HCT116 (cell line): ENCODE results near the gene MTM1. TPM values are rescaled to one million over a fixed set of nuclear protein-coding genes. Genes with fewer than 3 reads are reported as not detected.

Experiments used
- ATAC-seq: fragments of 200-7000 bp; cut with Tn5 transposase; 2 replicates; pipeline ENCODE4 v1.9.1; 2020; ENCODE audit warnings: mild to moderate bottlenecking, moderate library complexity
- BruUV-seq: library from RNA; stranded (reverse); fragments of 400-500 nt; replicated peaks from 2 replicates; lab custom pipeline; 2021; lab: Mats Ljungman, UMichigan
- CTCF ChIA-PET: fragments of 300-600 bp; sonication (Branson Sonifier 250); formaldehyde crosslinking; loops from one replicate; lab custom pipeline; 2021; ENCODE audit warnings: antibody characterized with exemption; lab: Charles Lee
- POLR2A ChIA-PET: fragments of 300-600, 350-600 bp; sonication (Branson Sonifier 250); formaldehyde crosslinking; loops from one replicate; lab custom pipeline; 2021; ENCODE audit warnings: antibody characterized with exemption; lab: Charles Lee
- RAD21 ChIA-PET, 2 experiments: fragments of 300-600 bp; sonication (Branson Sonifier 250); formaldehyde crosslinking; loops; one replicate each; lab custom pipeline; 2023; ENCODE audit warnings: low total read pairs in 2 of 2; ENCODE audit not compliant: uncharacterized antibody in 2 of 2, unreplicated experiment in 2 of 2, low non-redundant PET in 1 of 2; lab: Charles Lee
- DNase-seq: peaks from one replicate; pipeline ENCODE4 v3.0.0-alpha.2; 2010; ENCODE audit warnings: low read depth, low spot score
- H2AFZ ChIP-seq: fragments of 200-600 bp; shearing (Covaris generic), sonication (generic); 2 replicates; pipeline ENCODE4 v1.6.1; 2017; ENCODE audit warnings: low read depth, mixed run types, mixed read lengths, antibody characterized with exemption, low read length; ENCODE audit not compliant: poor library complexity, severe bottlenecking
- H3K27ac ChIP-seq: 2 replicates; pipeline ENCODE4 v1.5.1; 2012; ENCODE audit warnings: low read depth, low read length
- H3K27me3 ChIP-seq: fragments of 200-600 bp; sonication (generic); 2 replicates; pipeline ENCODE4 v1.6.1; 2016; ENCODE audit warnings: mixed run types, low read length, mixed read lengths; ENCODE audit not compliant: insufficient read depth
- H3K36me3 ChIP-seq, 2 experiments: fragments of 200-500 bp in 1 of 2; fragments of 200-600 bp in 1 of 2; sonication (Bioruptor generic) in 1 of 2; sonication (generic) in 1 of 2; 2 replicates each; pipeline versions ENCODE4 v1.5.1 to v1.6.1; 2014 to 2016; ENCODE audit warnings: low read length in 2 of 2, inconsistent platforms in 1 of 2, mixed read lengths in 1 of 2, mixed run types in 1 of 2; ENCODE audit not compliant: insufficient read depth in 2 of 2, control insufficient read depth in 1 of 2
- H3K4me1 ChIP-seq, 2 experiments: fragments of 200-600 bp in 1 of 2; sonication (generic) in 1 of 2; 2 replicates each; pipeline versions ENCODE4 v1.5.1 to v1.6.1; 2012 to 2017; ENCODE audit warnings: low read length in 2 of 2, inconsistent platforms in 1 of 2, mild to moderate bottlenecking in 1 of 2, mixed read lengths in 1 of 2, mixed run types in 1 of 2, moderate library complexity in 1 of 2; ENCODE audit not compliant: insufficient read depth in 2 of 2, control insufficient read depth in 1 of 2
- H3K4me2 ChIP-seq: fragments of 200-600 bp; sonication (generic); 2 replicates; pipeline ENCODE4 v1.6.1; 2017; ENCODE audit warnings: mixed run types, low read length, mixed read lengths
- H3K4me3 ChIP-seq, 2 experiments: fragments of 200-600 bp in 1 of 2; sonication (generic) in 1 of 2; replicated peaks in 1 of 2; 2 replicates each; pipeline ENCODE4 v1.5.1; 2011 to 2016; ENCODE audit warnings: low read length in 2 of 2, control low read depth in 1 of 2, low read depth in 1 of 2, mild to moderate bottlenecking in 1 of 2, mixed read lengths in 1 of 2, mixed run types in 1 of 2
- H3K79me2 ChIP-seq: fragments of 200-600 bp; sonication (generic); 2 replicates; pipeline ENCODE4 v1.6.1; 2017; ENCODE audit warnings: mild to moderate bottlenecking, mixed run types, low read length, moderate library complexity, mixed read lengths; ENCODE audit not compliant: insufficient read depth
- H3K9ac ChIP-seq: fragments of 200-600 bp; sonication (generic); 2 replicates; pipeline ENCODE4 v1.6.1; 2016; ENCODE audit warnings: low read length, mixed read lengths
- H3K9me2 ChIP-seq: fragments of 200-600 bp; sonication (generic), shearing (Covaris generic); 2 replicates; pipeline ENCODE4 v1.6.1; 2017; ENCODE audit warnings: mixed run types, mild to moderate bottlenecking, moderate library complexity; ENCODE audit not compliant: insufficient read depth
- H3K9me3 ChIP-seq, 2 experiments: fragments of 200-500 bp in 1 of 2; fragments of 200-600 bp in 1 of 2; sonication (Bioruptor generic) in 1 of 2; sonication (generic) in 1 of 2; 2 replicates each; pipeline ENCODE4 v1.6.1; 2014 to 2017; ENCODE audit warnings: low read length in 2 of 2, mixed read lengths in 2 of 2, inconsistent platforms in 1 of 2, low read depth in 1 of 2, mild to moderate bottlenecking in 1 of 2, mixed run types in 1 of 2, moderate library complexity in 1 of 2; ENCODE audit not compliant: control insufficient read depth in 1 of 2, insufficient read depth in 1 of 2
- H4K20me1 ChIP-seq: fragments of 200-600 bp; sonication (generic), shearing (Covaris generic); 2 replicates; pipeline ENCODE4 v1.6.1; 2017; ENCODE audit warnings: mixed run types, mild to moderate bottlenecking, moderate library complexity; ENCODE audit not compliant: insufficient read depth
- ATF3 ChIP-seq: IDR thresholded peaks from 2 replicates; pipeline ENCODE4 v1.6.1; 2012
- CEBPB ChIP-seq: IDR thresholded peaks from 2 replicates; pipeline ENCODE4 v1.6.1; 2012; ENCODE audit warnings: low read depth
- EGR1 ChIP-seq: IDR thresholded peaks from 2 replicates; pipeline ENCODE4 v1.6.1; 2012; ENCODE audit warnings: low read depth
- ELF1 ChIP-seq: IDR thresholded peaks from 2 replicates; pipeline ENCODE4 v1.6.1; 2012; ENCODE audit warnings: low read depth, borderline replicate concordance
- EZH2phosphoT487 ChIP-seq: fragments of 200-600 bp; IDR thresholded peaks from 2 replicates; pipeline ENCODE4 v1.6.1; 2018; ENCODE audit warnings: antibody characterized with exemption, borderline replicate concordance
- JUND ChIP-seq: IDR thresholded peaks from 2 replicates; pipeline ENCODE4 v1.6.1; 2012
- POLR2AphosphoS5 ChIP-seq: IDR thresholded peaks from 2 replicates; pipeline ENCODE4 v1.6.1; 2011; ENCODE audit warnings: mild to moderate bottlenecking, low read depth, low read length, moderate library complexity
- SIN3A ChIP-seq: IDR thresholded peaks from 2 replicates; pipeline ENCODE4 v1.6.1; 2012; ENCODE audit warnings: low read depth
- SRF ChIP-seq: IDR thresholded peaks from 2 replicates; pipeline ENCODE4 v1.6.1; 2012; ENCODE audit warnings: low read depth
- YY1 ChIP-seq: IDR thresholded peaks from 2 replicates; pipeline ENCODE4 v1.6.1; 2011; ENCODE audit warnings: low read length, low read depth, moderate library complexity, mild to moderate bottlenecking; ENCODE audit not compliant: insufficient replicate concordance; ENCODE audit errors: extremely low read depth
- ZBTB33 ChIP-seq: IDR thresholded peaks from 2 replicates; pipeline ENCODE4 v1.6.1; 2011; ENCODE audit warnings: mild to moderate bottlenecking, low read length, moderate library complexity; ENCODE audit not compliant: insufficient replicate concordance; ENCODE audit errors: extremely low read depth
- ZFX ChIP-seq: fragments of 450-650 bp; IDR thresholded peaks from 2 replicates; pipeline ENCODE4 v1.6.1; 2017
- ZNF274 ChIP-seq: fragments of 200-500 bp; sonication (Bioruptor generic); IDR thresholded peaks from 2 replicates; pipeline ENCODE4 v1.6.1; 2014; ENCODE audit warnings: mild to moderate bottlenecking, low read depth, low read length, inconsistent platforms
- intact Hi-C: fragments of 100-400 bp; cut with micrococcal nuclease; formaldehyde crosslinking; loops from 2 replicates; pipeline ENCODE4 v1.10.0; 2022
- total RNA-seq: library from RNA; stranded (reverse); gene quantifications from one replicate; pipeline ENCODE4 v1.2.1, GENCODE V29; 2021; ENCODE audit not compliant: unreplicated experiment

MTM1 gene
- total RNA-seq, 1 experiment from 2014 or later = 6.5 TPM

- ATAC-seq = no peak
- no TSS peak for BruUV-seq
- Histone ChIP-seq H4K20me1 (no peaks in the 10 kb centered on the region), H3K79me2 (no peaks in the 10 kb centered on the region), H3K9ac (no peak overlapping the region), H2AFZ (no peak overlapping the region), H3K36me3 (no peaks in the 10 kb centered on the region), H3K4me1 (no peaks in the 10 kb centered on the region), H3K9me3 (no peaks in the 10 kb centered on the region), H3K27me3 (no peaks in the 10 kb centered on the region), H3K4me3 (no peak overlapping the region), H3K27ac (no peak overlapping the region), H3K4me2 (no peak overlapping the region), H3K9me2 (no peaks in the 10 kb centered on the region)
- DNase-seq = no peak
- CTCF ChIA-PET = interaction anchor here (1.3 kb wide), 1 partner anchor 350 kb away, joined by 4 read pairs; no protein-coding TSS in a partner anchor
- RAD21 ChIA-PET = interaction anchor here (0.6 to 0.7 kb wide), 2 partner anchors 352 to 708 kb away, joined by 3 read pairs; partner anchors contain the start of gene MAMLD1 (in 1 of the 2)
- intact Hi-C loops = loop anchor here (5.0 kb wide), 1 partner anchor 753 kb away; no protein-coding TSS in a partner anchor
- TF ChIP-seq ATF3 (no peak), CEBPB (no peak), ZNF274 (no peak), EGR1 (no peak), ZBTB33 (no peak), JUND (no peak), ZFX (no peak), SIN3A (no peak), SRF (no peak), POLR2AphosphoS5 (no peak), ELF1 (no peak), YY1 (no peak), EZH2phosphoT487 (no peak)
- POLR2A ChIA-PET = no interaction called here
These were observed 146.8 kb downstream of the MTM1 start for GRCh38 chrX:150715184-150715583.
